ENCODE data around the gene TESK1. TPM values are rescaled to one million over a fixed set of nuclear protein-coding genes. Genes with fewer than 3 reads are reported as not detected.

The TESK1 gene
- total and polyA plus RNA-seq, 2 of the 4 experiments (the other 2 are of a cell fraction) = 3.4 to 21.0 TPM

GRCh38 chr9:35594471-35594870 is 10.6 kb upstream of the TESK1 start:
- Histone ChIP-seq H2BK5ac (ENCODE audit: low read depth, low read length, poor library complexity, severe bottlenecking) (no peak overlapping the region), H3K4me1 (ENCODE audit: control insufficient read depth, insufficient read depth, low read length) (no peaks in the 10 kb centered on the region), H2AFZ (replicated peaks; ENCODE audit: low read length, poor library complexity) (no peak overlapping the region), H3K18ac (ENCODE audit: low read depth, low read length) (no peak overlapping the region), H4K8ac (ENCODE audit: low read depth in 2 of 2, low read length in 2 of 2) (no peak overlapping the region), H2AK5ac (ENCODE audit: low read depth, low read length) (no peak overlapping the region), H3K4ac (ENCODE audit: low read depth, low read length) (no peak overlapping the region), H3K14ac (replicated peaks; ENCODE audit: low read depth, low read length) (no peak overlapping the region), H3K27ac (ENCODE audit: insufficient read depth, low read length) (no peak overlapping the region), H4K5ac (ENCODE audit: low read depth, low read length) (no peak overlapping the region), H3K27me3 (ENCODE audit: control insufficient read depth, insufficient read depth, low read length) (no peaks in the 10 kb centered on the region; the same call in 1 of the 2 replicates), H2BK120ac (ENCODE audit: low read depth, low read length) (no peak overlapping the region), H3K56ac (ENCODE audit: extremely low read depth, insufficient read depth, low read length) (0 out of 2 replicates have a peak overlapping the region, but pooled peaks have one; percentile 17), H3K79me1 (ENCODE audit: low read depth in 1 of 2, low read length in 2 of 2) (no peaks in the 10 kb centered on the region), H4K20me1 (ENCODE audit: insufficient read depth, low read length) (no peaks in the 10 kb centered on the region), H3K36me3 (ENCODE audit: control insufficient read depth, insufficient read depth, low read length) (no peaks in the 10 kb centered on the region), H4K91ac (ENCODE audit: insufficient read depth, low read depth, low read length) (no peak overlapping the region), H3K23ac (ENCODE audit: low read depth, low read length) (no peak overlapping the region), H3K4me3 (ENCODE audit: insufficient read depth, low read depth, low read length) (no peak overlapping the region), H3K9me3 (ENCODE audit: control insufficient read depth, insufficient read depth, low read length) (peaks cover 16% of the 10 kb centered on the region), H2BK15ac (ENCODE audit: low read depth, low read length) (no peak overlapping the region), H2AK9ac (replicated peaks; ENCODE audit: low read depth, low read length, poor library complexity) (no peak overlapping the region), H3K4me2 (ENCODE audit: low read depth, low read length) (no peak overlapping the region), H2BK20ac (ENCODE audit: low read depth, low read length) (no peak overlapping the region), H3K9ac (ENCODE audit: low read depth, low read length) (no peak overlapping the region), H3K9me1 (ENCODE audit: insufficient read depth, low read length) (no peaks in the 10 kb centered on the region)
- TF ChIP-seq RCOR1 (IDR thresholded peaks at IDR 0.05; ENCODE audit: insufficient replicate concordance, low read length) = no peak
- no peak for TF ChIP-seq BHLHE40 (IDR thresholded peaks at IDR 0.05; ENCODE audit: low read depth, low read length)
- no peak for TF ChIP-seq MXI1 (IDR thresholded peaks at IDR 0.05; ENCODE audit: borderline replicate concordance, low read depth, low read length)
- TF ChIP-seq, protein P1, sequence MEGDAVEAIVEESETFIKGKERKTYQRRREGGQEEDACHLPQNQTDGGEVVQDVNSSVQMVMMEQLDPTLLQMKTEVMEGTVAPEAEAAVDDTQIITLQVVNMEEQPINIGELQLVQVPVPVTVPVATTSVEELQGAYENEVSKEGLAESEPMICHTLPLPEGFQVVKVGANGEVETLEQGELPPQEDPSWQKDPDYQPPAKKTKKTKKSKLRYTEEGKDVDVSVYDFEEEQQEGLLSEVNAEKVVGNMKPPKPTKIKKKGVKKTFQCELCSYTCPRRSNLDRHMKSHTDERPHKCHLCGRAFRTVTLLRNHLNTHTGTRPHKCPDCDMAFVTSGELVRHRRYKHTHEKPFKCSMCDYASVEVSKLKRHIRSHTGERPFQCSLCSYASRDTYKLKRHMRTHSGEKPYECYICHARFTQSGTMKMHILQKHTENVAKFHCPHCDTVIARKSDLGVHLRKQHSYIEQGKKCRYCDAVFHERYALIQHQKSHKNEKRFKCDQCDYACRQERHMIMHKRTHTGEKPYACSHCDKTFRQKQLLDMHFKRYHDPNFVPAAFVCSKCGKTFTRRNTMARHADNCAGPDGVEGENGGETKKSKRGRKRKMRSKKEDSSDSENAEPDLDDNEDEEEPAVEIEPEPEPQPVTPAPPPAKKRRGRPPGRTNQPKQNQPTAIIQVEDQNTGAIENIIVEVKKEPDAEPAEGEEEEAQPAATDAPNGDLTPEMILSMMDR (conservative IDR thresholded peaks at IDR 0.05; ENCODE audit: low read depth, low read length) = no peak
- TF ChIP-seq CHD1 (IDR thresholded peaks at IDR 0.05; ENCODE audit: low read depth, low read length) = no peak
- TF ChIP-seq USF2 (IDR thresholded peaks at IDR 0.05; ENCODE audit: low read depth, low read length) = no peak
- no peak for TF ChIP-seq RFX5 (IDR thresholded peaks at IDR 0.05; ENCODE audit: low read depth, low read length)
- TF ChIP-seq CEBPB (IDR thresholded peaks at IDR 0.05; ENCODE audit: low read depth, low read length) = no peak
- no peak for TF ChIP-seq NFE2L2 (IDR thresholded peaks at IDR 0.05; ENCODE audit: low read depth, low read length)
- no peak for TF ChIP-seq ELK1 (IDR thresholded peaks at IDR 0.05; ENCODE audit: borderline replicate concordance, low read depth, low read length)
- no peak for TF ChIP-seq POLR2A (IDR thresholded peaks at IDR 0.05; ENCODE audit: low read depth, low read length)
- TF ChIP-seq MAZ (IDR thresholded peaks at IDR 0.05; ENCODE audit: borderline replicate concordance, low read depth, low read length) = no peak
- TF ChIP-seq SMC3 (IDR thresholded peaks at IDR 0.05; ENCODE audit: low read depth, low read length) = no peak
- TF ChIP-seq MAFK (IDR thresholded peaks at IDR 0.05; ENCODE audit: low read depth, low read length) = no peak
- no peak for TF ChIP-seq FOS (IDR thresholded peaks at IDR 0.05; ENCODE audit: low read depth, low read length)
- TF ChIP-seq RAD21 (IDR thresholded peaks at IDR 0.05; ENCODE audit: low read length) = no peak
- no peak for ATAC-seq (ENCODE audit: low read depth)
- intact Hi-C loops (cut with micrococcal nuclease) = no loop called here
- BruUV-seq (replicated peaks) = no TSS peak
- POLR2A ChIA-PET (ENCODE audit: unreplicated experiment) = no interaction called here
- dilution Hi-C loops (cut with HindIII; ENCODE audit: low sequenced_read_pairs, unreplicated experiment) = no loop called here
- in situ Hi-C loops (cut with MboI; ENCODE audit: low sequenced_read_pairs) = no loop called here
- no peak for DNase-seq
- no CpG with 5 or more reads among the region's 4 CpGs for WGBS, 2 experiments (ENCODE audit: extremely low coverage in 2 of 2, insufficient read length in 1 of 2)
- CTCF ChIA-PET = no interaction called here

Measured in IMR-90 (cell line).